H1 (cell line): ENCODE results near the gene GNG8. TPM values are rescaled to one million over a fixed set of nuclear protein-coding genes. Genes with fewer than 3 reads are reported as not detected.

Experiments
- CHD7 ChIP-seq: fragments of 300-600 bp; sonication (generic); IDR thresholded peaks from 2 replicates; pipeline ENCODE4 v1.7.1; 2012; ENCODE audit warnings: low read length, moderate library complexity, mild to moderate bottlenecking, inconsistent platforms; ENCODE audit not compliant: insufficient replicate concordance
- EGR1 ChIP-seq: IDR thresholded peaks from 2 replicates; pipeline ENCODE4 v1.6.1; 2011; ENCODE audit warnings: low read depth, low read length, borderline replicate concordance
- RFX5 ChIP-seq: IDR thresholded peaks from 2 replicates; pipeline ENCODE4 v1.6.1; 2011; ENCODE audit warnings: low read depth, low read length, improper control_type of control experiment, borderline replicate concordance
- SIRT6 ChIP-seq: IDR thresholded peaks from one replicate; pipeline ENCODE4 v1.7.1; 2012; ENCODE audit warnings: low read length, inconsistent platforms
- SIX5 ChIP-seq: IDR thresholded peaks from 2 replicates; pipeline ENCODE4 v1.6.1; 2011; ENCODE audit warnings: mild to moderate bottlenecking, low read depth, low read length
- polyA plus RNA-seq, 7 experiments: library from polyadenylated mRNA; depleted of rRNA in 3 of 7; stranded (reverse) in 5 of 7; unstranded in 2 of 7; fragments of >200 nt in 5 of 7; fragments of 200-250 nt in 2 of 7; gene quantifications; 1 replicate in 5 of 7; 2 replicates in 1 of 7; 4 replicates in 1 of 7; pipeline versions ENCODE4 v1.2.1 to v1.2.3, GENCODE V29; 2011 to 2013; ENCODE audit warnings: missing spikeins in 2 of 7, mixed read lengths in 2 of 7
- total RNA-seq: library from RNA; stranded (reverse); fragmentation: NEBNext Ultra II Directional; extraction: Animal tissue kit (Norgen Biotek cat#: 25700); gene quantifications from 2 replicates; pipeline ENCODE4 v1.2.1, GENCODE V29; 2021

Gene GNG8
- total and polyA plus RNA-seq, 2 of the 8 experiments (the other 6 are each of a cell fraction or from before 2014, with no cell fraction given), result not detected

- no peak for TF ChIP-seq CHD7
- TF ChIP-seq SIRT6, result no peak
- no peak for TF ChIP-seq EGR1
- TF ChIP-seq RFX5, result no peak
- TF ChIP-seq SIX5, result no peak
Observed at GRCh38 chr19:46635920-46636761, at the start of gene GNG8 (continued).
